Stimulated activated CD8-positive, alpha-beta memory T cell treated with anti-CD3 and anti-CD28 coated beads, Interleukin-7, amount 100 ng/mL, for 48 hours (primary cell): Measurements from ENCODE around the gene MBD3.
A peak's percentile ranks its signal among the peaks of the same experiment; 100 is the strongest.

Experiments used
- DNase-seq, 2 donors: peaks; one replicate each; pipeline ENCODE4 v3.0.0-alpha.2; 2020; ENCODE audit warnings: low read depth in 1 of 2; ENCODE audit errors: extremely low read depth in 1 of 2

The MBD3 gene

GRCh38 chr19:1619703-1620102, 27.0 kb upstream of the MBD3 start:
- no peak for DNase-seq

GRCh38 chr19:1619094-1619439, 26.4 kb upstream of the MBD3 start:
- DNase-seq = no peak

- peak in 1 of 2 donors; percentile 19 for DNase-seq
Observed at GRCh38 chr19:1618157-1619093, 25.8 kb upstream of the MBD3 start.

- no peak for DNase-seq
Observed at GRCh38 chr19:1616875-1617274, 24.2 kb upstream of the MBD3 start.

GRCh38 chr19:1616396-1616795, 23.7 kb upstream of the MBD3 start:
- DNase-seq = no peak

- no peak for DNase-seq
Observed at GRCh38 chr19:1615156-1615765, 22.6 kb upstream of the MBD3 start.

- no peak for DNase-seq
Observed at GRCh38 chr19:1613808-1614570, 21.3 kb upstream of the MBD3 start.

- DNase-seq = no peak
Observed at GRCh38 chr19:1613146-1613545, 20.5 kb upstream of the MBD3 start.

GRCh38 chr19:1612114-1613086, 19.7 kb upstream of the MBD3 start:
- no peak for DNase-seq

- no peak for DNase-seq
Observed at GRCh38 chr19:1611353-1611752, 18.7 kb upstream of the MBD3 start.

- no peak for DNase-seq
Observed at GRCh38 chr19:1610579-1610978, 17.9 kb upstream of the MBD3 start.

GRCh38 chr19:1609680-1610474, 17.2 kb upstream of the MBD3 start:
- DNase-seq = no peak

GRCh38 chr19:1609103-1609396, 16.4 kb upstream of the MBD3 start:
- DNase-seq = no peak

- DNase-seq = no peak
Observed at GRCh38 chr19:1608359-1609102, 15.9 kb upstream of the MBD3 start.

GRCh38 chr19:1606138-1606651, 13.5 kb upstream of the MBD3 start:
- no peak for DNase-seq

- peak; percentile 90 to 96 for DNase-seq
Observed at GRCh38 chr19:1605236-1606137, 12.8 kb upstream of the MBD3 start, which contains the start of gene UQCR11. Gene UQCR11, minus strand, starts transcription at chr19:1605462. Its CDS starts 53 bp downstream, at chr19:1605409.

GRCh38 chr19:1602091-1602707, 9.5 kb upstream of the MBD3 start:
- no peak for DNase-seq
